Measurements from ENCODE around the gene PRLR.

The PRLR gene

DNA sequence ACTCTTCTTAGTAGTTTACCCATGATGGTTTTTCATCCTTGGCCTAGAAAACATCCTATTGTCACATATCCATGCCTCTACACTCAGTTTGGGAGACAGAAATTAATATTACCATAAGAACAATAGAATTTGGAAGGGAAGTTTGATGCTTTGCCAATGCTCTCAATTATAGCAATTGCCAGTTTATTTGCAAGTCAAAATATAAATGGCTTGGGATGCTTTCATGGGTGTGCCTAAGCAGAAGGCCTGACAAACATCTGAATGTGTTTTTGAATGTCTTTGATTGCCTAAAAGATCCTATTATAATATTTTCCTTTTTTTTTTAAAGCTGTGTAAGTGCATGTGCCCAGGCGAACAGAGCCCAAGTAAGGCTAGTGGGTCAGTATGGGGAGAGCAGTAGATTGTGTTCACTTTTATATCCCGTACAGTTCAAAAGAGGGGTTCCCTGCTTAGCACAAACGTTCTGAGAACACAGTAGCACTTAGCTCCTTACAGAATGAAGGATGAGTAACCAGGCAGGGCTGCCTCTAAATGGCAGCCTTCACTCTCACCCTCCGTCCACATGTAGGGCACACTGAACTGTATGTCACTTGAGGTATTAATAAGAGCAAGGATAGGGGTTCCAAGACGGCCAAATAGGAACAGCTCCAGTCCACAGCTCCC, 126.5 kb downstream of the PRLR start:
- TF ChIP-seq FOXM1 (IDR thresholded peaks at IDR 0.05; ENCODE audit: borderline replicate concordance, low read depth) (no peak), USF1 (IDR thresholded peaks at IDR 0.05) (no peak), YY1 (IDR thresholded peaks at IDR 0.05; ENCODE audit: low read depth) (no peak), TAF1 (IDR thresholded peaks at IDR 0.05; ENCODE audit: low read depth) (no peak), ZBTB7A (IDR thresholded peaks at IDR 0.05; ENCODE audit: low read depth) (no peak)
- TF ChIP-seq, protein P1, sequence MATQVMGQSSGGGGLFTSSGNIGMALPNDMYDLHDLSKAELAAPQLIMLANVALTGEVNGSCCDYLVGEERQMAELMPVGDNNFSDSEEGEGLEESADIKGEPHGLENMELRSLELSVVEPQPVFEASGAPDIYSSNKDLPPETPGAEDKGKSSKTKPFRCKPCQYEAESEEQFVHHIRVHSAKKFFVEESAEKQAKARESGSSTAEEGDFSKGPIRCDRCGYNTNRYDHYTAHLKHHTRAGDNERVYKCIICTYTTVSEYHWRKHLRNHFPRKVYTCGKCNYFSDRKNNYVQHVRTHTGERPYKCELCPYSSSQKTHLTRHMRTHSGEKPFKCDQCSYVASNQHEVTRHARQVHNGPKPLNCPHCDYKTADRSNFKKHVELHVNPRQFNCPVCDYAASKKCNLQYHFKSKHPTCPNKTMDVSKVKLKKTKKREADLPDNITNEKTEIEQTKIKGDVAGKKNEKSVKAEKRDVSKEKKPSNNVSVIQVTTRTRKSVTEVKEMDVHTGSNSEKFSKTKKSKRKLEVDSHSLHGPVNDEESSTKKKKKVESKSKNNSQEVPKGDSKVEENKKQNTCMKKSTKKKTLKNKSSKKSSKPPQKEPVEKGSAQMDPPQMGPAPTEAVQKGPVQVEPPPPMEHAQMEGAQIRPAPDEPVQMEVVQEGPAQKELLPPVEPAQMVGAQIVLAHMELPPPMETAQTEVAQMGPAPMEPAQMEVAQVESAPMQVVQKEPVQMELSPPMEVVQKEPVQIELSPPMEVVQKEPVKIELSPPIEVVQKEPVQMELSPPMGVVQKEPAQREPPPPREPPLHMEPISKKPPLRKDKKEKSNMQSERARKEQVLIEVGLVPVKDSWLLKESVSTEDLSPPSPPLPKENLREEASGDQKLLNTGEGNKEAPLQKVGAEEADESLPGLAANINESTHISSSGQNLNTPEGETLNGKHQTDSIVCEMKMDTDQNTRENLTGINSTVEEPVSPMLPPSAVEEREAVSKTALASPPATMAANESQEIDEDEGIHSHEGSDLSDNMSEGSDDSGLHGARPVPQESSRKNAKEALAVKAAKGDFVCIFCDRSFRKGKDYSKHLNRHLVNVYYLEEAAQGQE (IDR thresholded peaks at IDR 0.05; ENCODE audit: low read depth): no peak

DNA sequence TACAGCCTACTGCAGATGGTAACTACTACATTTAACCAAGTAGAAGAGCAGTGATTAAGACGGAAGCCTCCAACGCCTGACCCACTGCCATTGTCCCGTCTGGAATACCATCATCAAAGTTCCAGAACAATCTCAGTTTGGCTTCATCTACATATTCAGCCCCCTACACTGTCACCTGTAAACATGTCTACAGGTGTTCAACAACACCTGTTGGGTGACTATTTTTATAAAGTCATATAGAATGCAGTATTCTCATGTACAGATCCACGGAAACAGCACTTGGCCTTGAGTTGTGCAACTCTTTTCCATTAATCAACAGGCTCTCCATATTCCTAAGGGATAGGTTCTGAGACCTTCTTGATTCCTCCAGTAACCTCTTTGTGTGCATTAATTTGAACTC, 129.3 kb downstream of the PRLR start:
- no peak for TF ChIP-seq NFIC (IDR thresholded peaks at IDR 0.05)
- TF ChIP-seq EGR1 (IDR thresholded peaks at IDR 0.05): no peak
- TF ChIP-seq, protein P1 (IDR thresholded peaks at IDR 0.05; ENCODE audit: low read depth): no peak
- TF ChIP-seq CREB1 (IDR thresholded peaks at IDR 0.05; ENCODE audit: low read depth): no peak
- no peak for TF ChIP-seq CEBPB (IDR thresholded peaks at IDR 0.05)
- TF ChIP-seq MAX (IDR thresholded peaks at IDR 0.05): no peak
- no peak for TF ChIP-seq TEAD4 (IDR thresholded peaks at IDR 0.05)
- TF ChIP-seq FOXM1 (IDR thresholded peaks at IDR 0.05; ENCODE audit: borderline replicate concordance, low read depth): no peak
- no peak for TF ChIP-seq ZBTB7A (IDR thresholded peaks at IDR 0.05; ENCODE audit: low read depth)

DNA sequence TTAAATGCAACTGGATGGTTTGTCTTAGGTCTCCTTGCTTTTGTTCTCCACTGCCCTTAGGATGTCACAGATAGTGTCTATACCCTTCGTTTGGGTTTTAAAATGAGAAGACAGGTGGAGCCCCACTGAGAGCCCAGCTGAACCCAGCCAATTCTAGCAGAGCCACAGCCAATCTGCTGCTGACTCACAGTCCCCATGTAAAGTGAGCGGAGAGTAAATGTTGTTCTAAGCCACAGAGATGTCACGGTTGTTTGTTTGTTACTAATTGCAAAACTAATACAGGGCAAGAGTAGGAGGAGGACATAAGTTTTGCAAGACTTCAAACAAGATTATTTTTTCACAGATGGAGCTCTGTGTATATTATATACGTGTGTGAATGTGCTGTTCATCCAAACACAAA, 132.1 kb downstream of the PRLR start:
- TF ChIP-seq CEBPB (IDR thresholded peaks at IDR 0.05) (no peak), YY1 (IDR thresholded peaks at IDR 0.05; ENCODE audit: low read depth) (no peak), FOXM1 (IDR thresholded peaks at IDR 0.05; ENCODE audit: borderline replicate concordance, low read depth) (no peak), USF1 (IDR thresholded peaks at IDR 0.05) (no peak)

DNA sequence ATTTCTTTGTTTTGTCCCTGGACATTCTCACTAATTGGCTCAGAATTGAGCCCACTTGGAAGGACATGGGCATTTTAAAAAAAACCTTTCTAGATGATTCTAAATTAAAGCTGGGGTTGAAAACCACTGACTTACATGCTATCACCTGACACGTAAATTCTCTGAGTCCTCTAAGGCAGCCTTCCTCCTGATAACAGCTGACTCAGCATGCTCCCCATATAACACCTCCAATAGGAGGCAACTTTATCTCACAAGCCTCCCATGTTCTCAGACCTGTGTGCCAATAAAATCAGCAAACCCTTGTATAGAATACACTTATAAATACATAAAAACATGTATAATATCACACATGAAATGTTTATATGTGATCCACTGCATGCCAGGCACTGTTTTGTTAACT, 133.4 kb downstream of the PRLR start:
- no peak for TF ChIP-seq NFIC (IDR thresholded peaks at IDR 0.05)
- no peak for TF ChIP-seq RAD21 (IDR thresholded peaks at IDR 0.05; ENCODE audit: low read depth)
- TF ChIP-seq EGR1 (IDR thresholded peaks at IDR 0.05): no peak
- TF ChIP-seq MAX (IDR thresholded peaks at IDR 0.05): no peak
- no peak for TF ChIP-seq CREB1 (IDR thresholded peaks at IDR 0.05; ENCODE audit: low read depth)
- no peak for TF ChIP-seq TEAD4 (IDR thresholded peaks at IDR 0.05)
- no peak for TF ChIP-seq ZBTB7A (IDR thresholded peaks at IDR 0.05; ENCODE audit: low read depth)
- no peak for TF ChIP-seq TAF1 (IDR thresholded peaks at IDR 0.05; ENCODE audit: low read depth)
- TF ChIP-seq EP300 (IDR thresholded peaks at IDR 0.05; ENCODE audit: borderline replicate concordance): no peak
- no peak for TF ChIP-seq USF1 (IDR thresholded peaks at IDR 0.05)
- TF ChIP-seq CEBPB (IDR thresholded peaks at IDR 0.05): no peak
- TF ChIP-seq YY1 (IDR thresholded peaks at IDR 0.05; ENCODE audit: low read depth): no peak
- TF ChIP-seq, protein P1 (IDR thresholded peaks at IDR 0.05; ENCODE audit: low read depth): no peak
- no peak for TF ChIP-seq TCF12 (IDR thresholded peaks at IDR 0.05; ENCODE audit: low read depth)
- TF ChIP-seq FOXM1 (IDR thresholded peaks at IDR 0.05; ENCODE audit: borderline replicate concordance, low read depth): no peak

Data from Ishikawa (cell line).